Epithelial cell of esophagus (primary cell): ENCODE results near the gene TTC39B.

Experiments used
- DNase-seq: peaks from one replicate; pipeline ENCODE4 v3.0.0; 2010; ENCODE audit warnings: low read depth
- H3K4me3 ChIP-seq: 2 replicates; pipeline ENCODE4 v1.5.1; 2011; ENCODE audit warnings: mild to moderate bottlenecking, low read length, control low read depth
- TF ChIP-seq, protein P1 (sequence below): IDR thresholded peaks from 2 replicates; pipeline ENCODE4 v1.5.1; 2011; ENCODE audit warnings: low read depth, mild to moderate bottlenecking, low read length, control low read depth, inconsistent platforms; ENCODE audit not compliant: insufficient read depth; ENCODE audit errors: missing control alignments

TTC39B gene

GRCh38 chr9:15271403-15271802 is 35.6 kb downstream of the TTC39B start:
- TF ChIP-seq, protein P1, sequence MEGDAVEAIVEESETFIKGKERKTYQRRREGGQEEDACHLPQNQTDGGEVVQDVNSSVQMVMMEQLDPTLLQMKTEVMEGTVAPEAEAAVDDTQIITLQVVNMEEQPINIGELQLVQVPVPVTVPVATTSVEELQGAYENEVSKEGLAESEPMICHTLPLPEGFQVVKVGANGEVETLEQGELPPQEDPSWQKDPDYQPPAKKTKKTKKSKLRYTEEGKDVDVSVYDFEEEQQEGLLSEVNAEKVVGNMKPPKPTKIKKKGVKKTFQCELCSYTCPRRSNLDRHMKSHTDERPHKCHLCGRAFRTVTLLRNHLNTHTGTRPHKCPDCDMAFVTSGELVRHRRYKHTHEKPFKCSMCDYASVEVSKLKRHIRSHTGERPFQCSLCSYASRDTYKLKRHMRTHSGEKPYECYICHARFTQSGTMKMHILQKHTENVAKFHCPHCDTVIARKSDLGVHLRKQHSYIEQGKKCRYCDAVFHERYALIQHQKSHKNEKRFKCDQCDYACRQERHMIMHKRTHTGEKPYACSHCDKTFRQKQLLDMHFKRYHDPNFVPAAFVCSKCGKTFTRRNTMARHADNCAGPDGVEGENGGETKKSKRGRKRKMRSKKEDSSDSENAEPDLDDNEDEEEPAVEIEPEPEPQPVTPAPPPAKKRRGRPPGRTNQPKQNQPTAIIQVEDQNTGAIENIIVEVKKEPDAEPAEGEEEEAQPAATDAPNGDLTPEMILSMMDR: no peak
- DNase-seq: no peak
- H3K4me3 ChIP-seq: no peak overlapping the region

DNA sequence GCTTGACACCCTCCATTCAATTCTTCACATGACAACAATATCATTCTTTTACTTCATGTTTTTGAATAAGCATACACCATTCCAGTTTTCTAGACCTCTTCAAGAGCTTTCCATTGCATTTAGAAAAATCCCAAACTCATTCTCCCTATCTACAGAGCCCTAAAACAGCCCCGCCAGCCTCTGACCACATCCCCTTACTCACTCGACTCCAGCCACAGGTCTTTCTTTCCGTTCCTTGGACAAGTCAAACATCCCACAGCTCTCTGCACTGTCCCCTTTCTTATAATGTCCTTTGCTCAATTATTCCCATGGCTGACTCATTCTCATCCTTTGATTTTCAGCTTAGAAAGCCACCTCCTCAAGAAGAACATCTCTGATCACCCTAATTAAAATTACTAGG is 38.2 kb downstream of the TTC39B start:
- no peak overlapping the region for H3K4me3 ChIP-seq
- DNase-seq: no peak
- TF ChIP-seq, protein P1: no peak

GRCh38 chr9:15268317-15268716 is 38.7 kb downstream of the TTC39B start:
- TF ChIP-seq, protein P1: no peak
- no peak overlapping the region for H3K4me3 ChIP-seq
- DNase-seq: no peak

- no peak for DNase-seq
- no peak overlapping the region for H3K4me3 ChIP-seq
- TF ChIP-seq, protein P1: no peak
Measured at GRCh38 chr9:15264918-15265317, 42.1 kb downstream of the TTC39B start.

DNA sequence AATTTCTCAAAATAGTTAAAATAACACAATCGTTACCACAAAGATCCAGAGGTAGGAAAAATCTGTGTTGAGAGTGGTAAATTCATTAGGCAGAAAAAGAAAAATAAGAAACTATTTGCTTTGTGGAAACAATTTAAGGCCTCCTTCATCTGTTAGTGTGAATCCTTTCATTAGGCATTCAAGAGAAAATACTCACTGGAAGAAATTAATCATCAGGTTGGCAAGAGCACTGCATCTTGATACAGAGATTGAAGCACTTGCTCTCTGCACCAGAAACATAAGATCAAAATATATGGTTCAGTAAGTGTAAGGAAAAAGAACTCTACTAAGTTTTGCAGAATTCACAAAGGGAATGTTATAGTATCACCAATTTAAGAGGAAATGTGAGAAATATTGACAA is 44.4 kb downstream of the TTC39B start:
- no peak overlapping the region for H3K4me3 ChIP-seq
- TF ChIP-seq, protein P1: no peak
- DNase-seq: no peak

DNA sequence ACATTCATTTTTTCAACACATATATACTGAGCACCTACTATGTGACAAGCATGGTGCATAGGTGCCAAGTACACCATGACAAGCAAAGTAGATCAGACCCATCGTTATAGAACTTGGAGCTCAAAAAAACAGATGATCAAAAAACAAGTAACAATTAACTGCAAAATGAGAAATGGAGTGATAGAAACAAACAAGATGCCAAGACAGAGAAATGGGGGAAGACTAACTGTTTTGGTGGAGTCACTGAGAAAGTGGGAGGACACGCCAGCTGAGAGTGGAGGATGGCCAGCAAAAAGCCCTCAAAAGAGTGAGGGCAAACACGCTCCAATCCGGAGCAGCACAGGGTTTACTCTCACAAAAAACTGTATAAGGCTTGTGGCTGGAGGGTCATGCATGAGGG is 50.6 kb downstream of the TTC39B start:
- TF ChIP-seq, protein P1: no peak
- no peak overlapping the region for H3K4me3 ChIP-seq
- no peak for DNase-seq

DNA sequence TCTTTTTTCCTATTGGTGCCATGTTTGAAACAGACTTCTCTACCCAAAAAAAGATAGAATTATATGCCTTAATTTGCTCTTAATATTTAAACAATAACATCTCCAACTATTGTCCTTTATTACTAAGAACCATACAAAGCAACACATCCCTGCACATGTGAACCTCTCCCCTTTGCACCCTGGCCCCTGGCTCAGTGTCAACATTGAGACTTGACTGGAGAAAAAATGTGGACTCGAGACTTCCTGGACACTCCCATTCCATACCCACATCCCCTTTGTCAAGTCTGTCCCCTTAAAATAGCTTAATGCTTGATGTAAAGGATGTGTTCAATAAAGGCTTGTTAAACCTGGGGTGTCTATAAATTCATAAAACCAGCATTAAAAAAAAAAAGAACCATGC is 53.2 kb downstream of the TTC39B start:
- H3K4me3 ChIP-seq: no peak overlapping the region
- TF ChIP-seq, protein P1: no peak
- DNase-seq: no peak
